ENCODE measurements around the gene RIPOR2.

Gene RIPOR2

GRCh38 chr6:24935366-24936152, at the start of gene RIPOR2:
RIPOR2 (minus strand) TSS chr6:24935960; CDS start chr6:24935898, 62 bp downstream.
- peaks cover 63% of the 10 kb centered on the region for H3K4me1 Mint-ChIP-seq (ENCODE audit: low read depth)
- no peaks in the 10 kb centered on the region for H3K27me3 Mint-ChIP-seq (ENCODE audit: low read depth)
- H3K36me3 Mint-ChIP-seq (ENCODE audit: low read depth), result peaks cover 63% of the 10 kb centered on the region
- H3K4me3 Mint-ChIP-seq, result peak within 1 kb of the TSS; percentile 98
- peak within 1 kb of the TSS; percentile 91 for H3K27ac Mint-ChIP-seq
- H3K9me3 Mint-ChIP-seq, result no peaks in the 10 kb centered on the region
- peak; percentile 65 for DNase-seq (ENCODE audit: low spot score)

DNA sequence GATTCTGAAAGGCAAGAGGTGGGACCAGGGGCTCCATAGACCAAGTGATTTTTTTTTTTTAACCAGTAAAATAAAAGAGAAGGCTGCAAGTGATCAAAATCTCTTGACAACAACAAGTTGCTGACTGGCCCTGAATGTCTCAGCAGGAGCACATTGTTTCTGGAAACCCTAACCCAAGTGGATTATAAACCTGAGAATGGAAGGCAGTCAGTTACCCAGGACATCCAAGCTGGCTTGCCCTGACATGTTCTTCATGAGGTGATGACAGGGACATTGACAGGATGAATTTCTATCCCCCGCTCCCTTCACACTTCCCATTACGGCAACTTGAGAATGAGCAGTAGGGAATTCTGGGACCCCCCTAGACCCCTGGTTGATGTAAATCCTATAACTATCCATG, 49.6 kb upstream of the RIPOR2 start:
- Mint-ChIP-seq H3K36me3 (ENCODE audit: low read depth) (peaks cover 21% of the 10 kb centered on the region), H3K4me3 (no peak overlapping the region), H3K27ac (no peak overlapping the region), H3K27me3 (ENCODE audit: low read depth) (no peaks in the 10 kb centered on the region), H3K4me1 (ENCODE audit: low read depth) (peaks cover 35% of the 10 kb centered on the region), H3K9me3 (peaks cover 22% of the 10 kb centered on the region)
- no peak for DNase-seq (ENCODE audit: low spot score)

DNA sequence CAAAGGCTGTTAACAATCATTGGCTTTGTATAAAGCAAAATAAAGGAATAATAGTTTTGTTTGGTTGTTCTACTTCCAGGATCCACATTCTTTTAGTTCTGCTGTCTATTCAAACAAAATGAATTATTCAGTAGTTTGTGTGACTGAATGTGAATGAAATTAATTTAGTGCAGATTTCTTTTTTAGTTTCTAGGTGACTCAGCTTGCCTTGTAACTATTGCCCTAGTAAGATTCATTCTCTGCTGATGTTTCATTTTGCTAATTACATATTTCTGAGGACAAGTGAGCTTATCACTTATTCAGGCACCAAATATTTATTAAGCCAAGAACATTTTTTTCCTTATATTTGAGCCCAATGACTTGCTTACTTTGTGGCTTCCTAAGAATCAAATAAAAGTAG, 46.5 kb upstream of the RIPOR2 start:
- H3K4me3 Mint-ChIP-seq, result no peak overlapping the region
- peaks cover 10% of the 10 kb centered on the region for H3K9me3 Mint-ChIP-seq
- H3K36me3 Mint-ChIP-seq (ENCODE audit: low read depth), result peaks cover 13% of the 10 kb centered on the region
- H3K27ac Mint-ChIP-seq, result no peak overlapping the region
- no peaks in the 10 kb centered on the region for H3K27me3 Mint-ChIP-seq (ENCODE audit: low read depth)
- peaks cover 36% of the 10 kb centered on the region for H3K4me1 Mint-ChIP-seq (ENCODE audit: low read depth)
- no peak for DNase-seq (ENCODE audit: low spot score)

DNA sequence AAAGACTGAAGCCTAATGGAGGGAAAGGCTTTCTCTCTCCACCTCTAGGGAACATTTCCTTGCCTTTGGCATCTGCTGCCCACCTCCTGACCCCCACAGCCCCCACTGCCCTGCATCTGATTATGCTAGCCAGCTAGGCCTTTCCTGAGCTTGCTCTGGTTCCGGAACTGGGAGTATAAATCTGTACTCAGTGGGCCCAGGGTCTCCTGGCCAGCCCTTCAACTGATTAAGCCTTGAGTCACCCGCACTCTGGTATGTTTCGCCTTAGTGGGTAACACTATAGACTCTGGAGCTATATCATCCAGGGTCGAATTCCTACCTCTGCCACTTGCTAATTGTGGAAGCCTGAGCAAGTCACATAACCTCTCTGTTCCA, 45.6 kb upstream of the RIPOR2 start:
- H3K4me1 Mint-ChIP-seq (ENCODE audit: low read depth), result peaks cover 32% of the 10 kb centered on the region
- peaks cover 8% of the 10 kb centered on the region for H3K36me3 Mint-ChIP-seq (ENCODE audit: low read depth)
- H3K27ac Mint-ChIP-seq, result no peak overlapping the region
- no peak for DNase-seq (ENCODE audit: low spot score)
- H3K4me3 Mint-ChIP-seq, result no peak overlapping the region
- no peaks in the 10 kb centered on the region for H3K27me3 Mint-ChIP-seq (ENCODE audit: low read depth)
- peaks cover 2% of the 10 kb centered on the region for H3K9me3 Mint-ChIP-seq

DNA sequence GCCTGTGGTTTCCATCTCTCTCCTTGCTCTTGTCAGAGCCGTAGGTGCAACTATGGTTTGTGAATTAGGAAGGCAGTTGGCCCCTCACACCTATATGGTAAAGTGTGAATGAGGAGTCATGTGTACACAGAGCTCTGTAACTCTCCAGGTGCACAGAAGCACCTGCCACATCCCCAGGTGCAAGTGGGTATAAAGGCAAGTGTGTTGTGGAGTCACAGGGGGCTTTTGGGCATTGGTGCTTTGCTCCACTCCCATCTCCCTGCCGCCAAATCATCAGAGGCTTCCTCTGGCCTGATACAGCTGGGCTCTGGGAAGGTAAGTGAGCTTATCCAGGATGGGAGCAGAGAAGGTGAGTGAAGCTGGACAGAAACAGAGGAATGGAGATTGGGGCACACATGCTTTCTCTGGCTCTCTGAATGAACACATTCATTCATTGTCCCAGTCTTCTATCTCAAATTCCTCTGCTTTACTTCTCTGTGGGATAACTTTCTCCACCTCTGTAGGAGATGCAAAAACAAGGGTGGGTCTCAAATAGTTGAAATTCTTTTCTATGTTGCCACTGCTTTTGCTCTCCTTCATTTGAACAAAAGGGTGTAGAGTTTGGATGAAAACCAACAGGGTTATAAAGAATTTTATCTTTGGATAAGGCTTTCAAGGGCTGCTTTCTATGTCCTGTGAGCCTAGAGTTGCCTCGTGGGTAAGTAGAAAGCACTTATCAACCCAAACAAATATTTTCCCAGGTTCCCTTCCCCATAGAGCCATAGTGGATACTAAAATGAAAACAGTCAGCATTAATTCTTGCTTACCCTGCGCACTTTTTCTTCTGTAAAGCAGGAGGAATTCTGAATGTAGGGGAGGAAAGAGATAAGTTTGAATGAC, 45.0 kb upstream of the RIPOR2 start:
- H3K27ac Mint-ChIP-seq, result no peak overlapping the region
- no peaks in the 10 kb centered on the region for H3K9me3 Mint-ChIP-seq
- no peaks in the 10 kb centered on the region for H3K27me3 Mint-ChIP-seq (ENCODE audit: low read depth)
- no peak overlapping the region for H3K4me3 Mint-ChIP-seq
- H3K36me3 Mint-ChIP-seq (ENCODE audit: low read depth), result peaks cover 7% of the 10 kb centered on the region
- no peak for DNase-seq (ENCODE audit: low spot score)
- peaks cover 28% of the 10 kb centered on the region for H3K4me1 Mint-ChIP-seq (ENCODE audit: low read depth)

DNA sequence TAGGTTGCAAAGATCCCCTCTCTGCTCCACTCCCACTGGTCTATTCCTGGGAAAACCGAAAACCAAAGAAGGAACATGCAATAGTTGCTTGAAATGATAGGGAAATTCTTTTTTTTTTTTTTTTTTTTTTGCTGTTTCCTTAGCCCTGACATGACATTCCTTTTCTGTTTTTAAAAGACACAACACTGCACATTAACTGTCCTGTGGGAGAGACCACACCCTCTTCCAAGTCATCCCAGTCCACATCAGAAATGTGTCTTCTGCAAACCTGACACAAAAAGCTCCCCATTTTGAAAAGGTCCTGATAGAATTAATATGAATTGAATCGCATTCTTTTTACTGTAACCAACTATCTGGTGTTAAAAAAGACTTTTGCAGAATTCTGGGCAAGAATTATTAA, 43.4 kb upstream of the RIPOR2 start:
- H3K27ac Mint-ChIP-seq, result no peak overlapping the region
- H3K36me3 Mint-ChIP-seq (ENCODE audit: low read depth), result peaks cover 13% of the 10 kb centered on the region
- peaks cover 3% of the 10 kb centered on the region for H3K9me3 Mint-ChIP-seq
- H3K27me3 Mint-ChIP-seq (ENCODE audit: low read depth), result no peaks in the 10 kb centered on the region
- no peak for DNase-seq (ENCODE audit: low spot score)
- peaks cover 36% of the 10 kb centered on the region for H3K4me1 Mint-ChIP-seq (ENCODE audit: low read depth)
- H3K4me3 Mint-ChIP-seq, result no peak overlapping the region

GRCh38 chr6:24974182-24975171, 38.7 kb upstream of the RIPOR2 start:
- Mint-ChIP-seq H3K9me3 (peaks cover 4% of the 10 kb centered on the region), H3K27ac (peak overlapping the region; percentile 91), H3K27me3 (ENCODE audit: low read depth) (no peaks in the 10 kb centered on the region), H3K4me3 (peak overlapping the region; percentile 60), H3K36me3 (ENCODE audit: low read depth) (peaks cover 24% of the 10 kb centered on the region), H3K4me1 (ENCODE audit: low read depth) (peaks cover 35% of the 10 kb centered on the region)
- peak; percentile 36 for DNase-seq (ENCODE audit: low spot score)

GRCh38 chr6:24972311-24972958, 36.7 kb upstream of the RIPOR2 start:
- peaks cover 37% of the 10 kb centered on the region for H3K4me1 Mint-ChIP-seq (ENCODE audit: low read depth)
- peak overlapping the region; percentile 59 for H3K27ac Mint-ChIP-seq
- H3K4me3 Mint-ChIP-seq, result no peak overlapping the region

DNA sequence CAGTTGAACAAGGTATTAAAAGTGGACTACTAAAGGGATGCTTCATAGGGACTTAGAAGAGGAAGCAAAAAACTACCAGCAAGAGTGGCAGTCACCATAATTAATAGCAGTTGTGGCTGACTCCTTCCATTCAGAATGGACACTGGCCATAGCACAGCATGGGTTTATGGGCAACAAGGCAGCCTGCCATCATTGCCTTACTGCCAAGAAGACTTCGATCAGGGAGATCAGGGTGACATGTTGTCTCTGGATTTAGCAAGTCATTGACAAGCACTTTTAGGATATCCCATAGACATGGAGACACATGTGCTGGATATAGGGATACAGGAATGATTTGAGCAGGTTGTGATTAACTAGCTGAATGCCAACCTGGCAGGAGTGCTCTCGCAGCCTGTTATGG, 35.3 kb upstream of the RIPOR2 start:
- Mint-ChIP-seq H3K4me1 (ENCODE audit: low read depth) (peaks cover 39% of the 10 kb centered on the region), H3K4me3 (no peak overlapping the region), H3K9me3 (peaks cover 4% of the 10 kb centered on the region), H3K27ac (no peak overlapping the region), H3K27me3 (ENCODE audit: low read depth) (no peaks in the 10 kb centered on the region), H3K36me3 (ENCODE audit: low read depth) (peaks cover 24% of the 10 kb centered on the region)
- DNase-seq (ENCODE audit: low spot score), result no peak

More at GRCh38 chr6:24972311-24972958, 36.7 kb upstream of the RIPOR2 start:
- H3K9me3 Mint-ChIP-seq, result peaks cover 4% of the 10 kb centered on the region
- no peaks in the 10 kb centered on the region for H3K27me3 Mint-ChIP-seq (ENCODE audit: low read depth)
- no peak for DNase-seq (ENCODE audit: low spot score)
- H3K36me3 Mint-ChIP-seq (ENCODE audit: low read depth), result peaks cover 23% of the 10 kb centered on the region

GRCh38 chr6:24969343-24969860, 33.6 kb upstream of the RIPOR2 start:
- H3K27me3 Mint-ChIP-seq (ENCODE audit: low read depth), result no peaks in the 10 kb centered on the region
- no peak for DNase-seq (ENCODE audit: low spot score)
- H3K27ac Mint-ChIP-seq, result no peak overlapping the region
- H3K9me3 Mint-ChIP-seq, result peaks cover 3% of the 10 kb centered on the region
- peaks cover 20% of the 10 kb centered on the region for H3K36me3 Mint-ChIP-seq (ENCODE audit: low read depth)
- H3K4me1 Mint-ChIP-seq (ENCODE audit: low read depth), result peaks cover 30% of the 10 kb centered on the region
- H3K4me3 Mint-ChIP-seq, result no peak overlapping the region

- Mint-ChIP-seq H3K9me3 (no peaks in the 10 kb centered on the region), H3K4me3 (no peak overlapping the region), H3K27ac (no peak overlapping the region), H3K36me3 (ENCODE audit: low read depth) (peaks cover 22% of the 10 kb centered on the region), H3K27me3 (ENCODE audit: low read depth) (no peaks in the 10 kb centered on the region), H3K4me1 (ENCODE audit: low read depth) (peaks cover 25% of the 10 kb centered on the region)
- no peak for DNase-seq (ENCODE audit: low spot score)
These were observed 33.0 kb upstream of the RIPOR2 start for GRCh38 chr6:24968783-24969182.

DNA sequence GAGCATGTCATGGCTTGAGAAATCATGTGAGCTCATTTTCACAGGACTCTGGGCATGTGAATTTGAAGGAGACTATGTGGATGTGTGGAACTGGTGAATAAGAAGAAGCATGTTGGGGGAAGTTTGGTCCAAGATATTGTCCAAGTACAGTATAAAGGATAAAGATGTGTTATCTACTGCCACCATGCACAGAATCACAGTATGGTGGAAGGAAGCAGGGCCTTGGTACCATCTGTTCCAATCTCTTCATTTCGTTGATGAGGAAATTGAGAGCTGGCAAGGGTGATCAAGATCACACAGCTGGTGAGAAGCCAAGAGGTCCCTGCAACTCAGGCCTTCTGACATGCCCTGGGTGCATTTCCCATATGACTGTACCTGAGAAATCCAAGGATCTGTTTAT, 31.5 kb upstream of the RIPOR2 start:
- Mint-ChIP-seq H3K4me1 (ENCODE audit: low read depth) (peaks cover 17% of the 10 kb centered on the region), H3K27ac (no peak overlapping the region), H3K36me3 (ENCODE audit: low read depth) (peaks cover 24% of the 10 kb centered on the region), H3K9me3 (no peaks in the 10 kb centered on the region), H3K4me3 (no peak overlapping the region), H3K27me3 (ENCODE audit: low read depth) (no peaks in the 10 kb centered on the region)
- no peak for DNase-seq (ENCODE audit: low spot score)

GRCh38 chr6:24966381-24966780, 30.6 kb upstream of the RIPOR2 start:
- no peak overlapping the region for H3K27ac Mint-ChIP-seq
- DNase-seq (ENCODE audit: low spot score), result no peak
- H3K27me3 Mint-ChIP-seq (ENCODE audit: low read depth), result no peaks in the 10 kb centered on the region
- no peak overlapping the region for H3K4me3 Mint-ChIP-seq
- H3K4me1 Mint-ChIP-seq (ENCODE audit: low read depth), result peaks cover 19% of the 10 kb centered on the region
- H3K36me3 Mint-ChIP-seq (ENCODE audit: low read depth), result peaks cover 26% of the 10 kb centered on the region
- H3K9me3 Mint-ChIP-seq, result no peaks in the 10 kb centered on the region
